D721Med (cell line): ENCODE data around the gene CCL20.

Experiments
- DNase-seq: peaks from one replicate; pipeline ENCODE4 v3.0.0; 2011; ENCODE audit warnings: low spot score; ENCODE audit not compliant: insufficient read length
- FAIRE-seq: peaks from 2 replicates; lab custom pipeline; 2011; peaks lifted over from hg19 to GRCh38; lab: Jason Lieb, UNC
- CTCF ChIP-seq: IDR thresholded peaks from 2 replicates; pipeline ENCODE4 v1.5.1; 2012; ENCODE audit warnings: mild to moderate bottlenecking, control low read depth; ENCODE audit not compliant: insufficient read depth; ENCODE audit errors: missing control alignments

The CCL20 gene

GRCh38 chr2:227802882-227803281 is 10.8 kb upstream of the CCL20 start:
- FAIRE-seq (no peak), DNase-seq (no peak)
- no peak for TF ChIP-seq CTCF

- no peak for TF ChIP-seq CTCF
- FAIRE-seq (no peak), DNase-seq (no peak)
Observed at GRCh38 chr2:227804975-227805374, 8.7 kb upstream of the CCL20 start.

GRCh38 chr2:227805578-227805977 is 8.1 kb upstream of the CCL20 start:
- no peak for DNase-seq
- no peak for TF ChIP-seq CTCF
- no peak for FAIRE-seq

- no peak for FAIRE-seq
- no peak for TF ChIP-seq CTCF
- DNase-seq: no peak
Observed at GRCh38 chr2:227808936-227809335, 4.7 kb upstream of the CCL20 start.

- TF ChIP-seq CTCF: no peak
- DNase-seq (no peak), FAIRE-seq (no peak)
Observed at GRCh38 chr2:227812001-227812400, 1.6 kb upstream of the CCL20 start.

- no peak for DNase-seq
- FAIRE-seq: no peak
- TF ChIP-seq CTCF: no peak
Observed at GRCh38 chr2:227813229-227813561, 447 bp upstream of the CCL20 start.

GRCh38 chr2:227815066-227815465 is 1.4 kb downstream of the CCL20 start:
- no peak for TF ChIP-seq CTCF
- no peak for DNase-seq
- no peak for FAIRE-seq
